Adrenal gland (tissue), 12 donors: ENCODE data around the gene A1BG. TPM values are rescaled to one million over a fixed set of nuclear protein-coding genes. Genes with fewer than 3 reads are reported as not detected.
"Not testable (repeated sequence)": the region's sequence is repeated elsewhere in the genome, so short reads cannot be mapped to it uniquely, and the experiment has no call there.

Experiments used
- DNase-seq, 7 donors: peaks; one replicate each; pipeline ENCODE4 v3.0.0-alpha.2; 2019 to 2020
- H3K27ac ChIP-seq, 5 donors: fragments of 200-600 bp; sonication (generic) in 4 of 5; 1 replicate in 3 of 5; 2 replicates in 2 of 5; pipeline versions ENCODE4 v1.5.1 to v1.8.0; 2016 to 2020; ENCODE audit warnings: mild to moderate bottlenecking in 1 of 5
- H3K27me3 ChIP-seq: fragments of 200-600 bp; 2 replicates; pipeline ENCODE4 v1.8.0; 2021
- H3K36me3 ChIP-seq, 2 donors: fragments of 200-600 bp; replicated peaks in 1 of 2; 1 replicate in 1 of 2; 2 replicates in 1 of 2; pipeline versions ENCODE4 v1.5.1 to v1.8.0; 2018 to 2022
- H3K4me1 ChIP-seq, 2 donors: fragments of 200-600 bp; replicated peaks in 1 of 2; 1 replicate in 1 of 2; 2 replicates in 1 of 2; pipeline versions ENCODE4 v1.5.1 to v1.8.0; 2018 to 2021
- H3K4me3 ChIP-seq, 4 donors: fragments of 200-600 bp; sonication (generic) in 3 of 4; one replicate each; pipeline ENCODE4 v1.5.1; 2016 to 2018
- H3K9me3 ChIP-seq, 3 donors: fragments of 200-600 bp; sonication (generic) in 1 of 3; replicated peaks in 1 of 3; 1 replicate in 2 of 3; 2 replicates in 1 of 3; pipeline versions ENCODE4 v1.5.1 to v1.8.0; 2016 to 2021
- POLR2A ChIP-seq, 2 donors: fragments of 450-650 bp; IDR thresholded peaks; one replicate each; pipeline ENCODE4 v1.6.1; 2017; ENCODE audit warnings: antibody characterized with exemption in 2 of 2, mild to moderate bottlenecking in 2 of 2, moderate library complexity in 1 of 2
- WGBS, 4 donors: extraction: QIAGEN DNeasy Blood & Tissue Kit in 2 of 4; methylation state at CpG; one replicate each; pipeline versions ENCODE4 v1.1.5 to v1.1.7; 2013 to 2017; 5-methylcytosine and 5-hydroxymethylcytosine counted together
- intact Hi-C, 2 donors: fragments of 100-400 bp; cut with DNase I; formaldehyde crosslinking; loops; one replicate each; pipeline versions ENCODE4 v1.14.1 to v1.15.0; 2022 to 2023
- polyA plus RNA-seq, 3 donors: library from polyadenylated mRNA; stranded (reverse); fragments of 200-250 nt in 2 of 3; fragments of 350-450 nt in 1 of 3; fragmentation: Illumina TruSeq in 1 of 3; extraction: RNeasy Lipid Tissue Mini Kit (QIAGEN cat#74804) in 1 of 3; gene quantifications; one replicate each; pipeline ENCODE4 v1.2.3, GENCODE V29; 2013 to 2014
- total RNA-seq, 9 donors: library from RNA; depleted of rRNA in 4 of 9; stranded (reverse); fragments of >200 nt in 4 of 9; fragments of 120-200 nt in 1 of 9; fragmentation: NEBNext Ultra II Directional in 1 of 9; extraction: Animal tissue kit (Norgen Biotek cat#: 25700) in 1 of 9; gene quantifications; one replicate each; pipeline versions ENCODE4 v1.1.0 to v1.2.4, GENCODE V29; 2013 to 2023
- TF ChIP-seq, protein P1 (sequence below), 6 experiments: fragments of 450-650 bp in 4 of 6; fragments of 200-600 bp in 2 of 6; sonication (generic) in 1 of 6; IDR thresholded peaks; 1 replicate in 5 of 6; 2 replicates in 1 of 6; pipeline versions ENCODE4 v1.5.1 to v1.8.0; 2016 to 2021; ENCODE audit warnings: antibody characterized with exemption in 6 of 6, mild to moderate bottlenecking in 2 of 6, moderate library complexity in 1 of 6
- donor health status: healthy with polysubstance abuse.
- donor health status: Bipolar disorder and iron deficiency.
- donor health status: DM: yes; HTN: yes; CAD: no.
- donor health status: DM: no; HTN: no; CAD: no.
- donor health status: DM: no; HTN: no; CAD: no.
- donor health status: DM: yes; HTN: yes; CAD: no.

A1BG gene
- total and polyA plus RNA-seq, 12 donors: 0.39 to 41.3 (median 6.6) TPM; not detected in 1

DNA sequence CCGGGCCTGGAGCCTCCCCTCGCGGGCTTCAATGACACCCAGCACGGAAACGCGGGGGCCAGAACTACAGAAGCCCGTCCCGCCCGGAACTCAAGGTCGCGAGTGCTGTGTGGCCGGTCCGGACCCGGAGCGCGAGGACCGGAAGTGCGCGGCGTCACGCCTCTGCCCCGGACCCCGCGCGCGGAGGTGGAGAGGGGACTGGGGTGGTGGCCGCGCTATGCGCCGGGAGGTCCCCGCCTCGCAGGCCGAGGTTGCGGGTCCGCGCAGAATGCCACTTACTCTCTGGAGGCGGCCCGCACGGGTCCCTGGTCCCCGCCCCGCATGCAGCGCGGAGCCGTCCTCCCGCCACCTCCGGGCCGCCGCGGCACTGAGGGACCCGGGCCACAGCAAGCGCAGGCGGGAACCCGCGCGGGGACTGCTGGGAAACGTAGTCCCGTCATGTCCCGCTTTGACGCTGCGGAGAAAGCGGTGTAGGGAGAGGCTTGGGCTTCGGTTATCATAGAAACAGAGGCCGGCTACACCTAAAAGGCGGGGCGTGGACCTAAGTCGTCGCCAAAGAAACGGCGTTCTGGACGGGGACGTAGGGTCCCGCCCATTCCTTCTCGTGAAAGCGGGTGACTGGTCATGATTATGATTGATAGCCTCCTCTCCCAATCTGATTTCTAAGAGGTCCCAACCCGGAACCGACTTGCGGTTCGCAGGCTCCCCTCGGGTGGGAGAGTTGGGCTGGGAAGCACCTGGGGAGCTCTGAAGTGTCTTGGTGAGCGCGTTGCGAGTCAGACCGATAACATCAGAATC is 27.6 kb upstream of the A1BG start, which contains the start of gene ZNF837:
ZNF837 (minus strand) TSS at position 369 of the 798 bp plus-strand sequence. CDS start 11,698 bp downstream, outside the sequence.
- peak; percentile 84 to 88 for TF ChIP-seq POLR2A (IDR thresholded peaks at IDR 0.05)
- TF ChIP-seq, protein P1, sequence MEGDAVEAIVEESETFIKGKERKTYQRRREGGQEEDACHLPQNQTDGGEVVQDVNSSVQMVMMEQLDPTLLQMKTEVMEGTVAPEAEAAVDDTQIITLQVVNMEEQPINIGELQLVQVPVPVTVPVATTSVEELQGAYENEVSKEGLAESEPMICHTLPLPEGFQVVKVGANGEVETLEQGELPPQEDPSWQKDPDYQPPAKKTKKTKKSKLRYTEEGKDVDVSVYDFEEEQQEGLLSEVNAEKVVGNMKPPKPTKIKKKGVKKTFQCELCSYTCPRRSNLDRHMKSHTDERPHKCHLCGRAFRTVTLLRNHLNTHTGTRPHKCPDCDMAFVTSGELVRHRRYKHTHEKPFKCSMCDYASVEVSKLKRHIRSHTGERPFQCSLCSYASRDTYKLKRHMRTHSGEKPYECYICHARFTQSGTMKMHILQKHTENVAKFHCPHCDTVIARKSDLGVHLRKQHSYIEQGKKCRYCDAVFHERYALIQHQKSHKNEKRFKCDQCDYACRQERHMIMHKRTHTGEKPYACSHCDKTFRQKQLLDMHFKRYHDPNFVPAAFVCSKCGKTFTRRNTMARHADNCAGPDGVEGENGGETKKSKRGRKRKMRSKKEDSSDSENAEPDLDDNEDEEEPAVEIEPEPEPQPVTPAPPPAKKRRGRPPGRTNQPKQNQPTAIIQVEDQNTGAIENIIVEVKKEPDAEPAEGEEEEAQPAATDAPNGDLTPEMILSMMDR (IDR thresholded peaks at IDR 0.05): peak in 1 of 6 experiments; percentile 27
- Histone ChIP-seq H3K4me3 (peak within 1 kb of the TSS; percentile 52 to 87 (median 82)), H3K27ac (peak within 1 kb of the TSS; percentile 84 to 98 (median 86)), H3K27me3 (no peaks in the 10 kb centered on the region), H3K36me3 (no peaks in the 10 kb centered on the region), H3K4me1 (peaks cover 25 to 30% of the 10 kb centered on the region in 2 donors), H3K9me3 (no peaks in the 10 kb centered on the region)
- 0 to 1% (median 0%) methylated on average over 31 to 83 of the region's 83 CpGs for WGBS, 4 donors
- intact Hi-C loops: no loop called here
- DNase-seq: peak; percentile 99 to 100 (median 99)

DNA sequence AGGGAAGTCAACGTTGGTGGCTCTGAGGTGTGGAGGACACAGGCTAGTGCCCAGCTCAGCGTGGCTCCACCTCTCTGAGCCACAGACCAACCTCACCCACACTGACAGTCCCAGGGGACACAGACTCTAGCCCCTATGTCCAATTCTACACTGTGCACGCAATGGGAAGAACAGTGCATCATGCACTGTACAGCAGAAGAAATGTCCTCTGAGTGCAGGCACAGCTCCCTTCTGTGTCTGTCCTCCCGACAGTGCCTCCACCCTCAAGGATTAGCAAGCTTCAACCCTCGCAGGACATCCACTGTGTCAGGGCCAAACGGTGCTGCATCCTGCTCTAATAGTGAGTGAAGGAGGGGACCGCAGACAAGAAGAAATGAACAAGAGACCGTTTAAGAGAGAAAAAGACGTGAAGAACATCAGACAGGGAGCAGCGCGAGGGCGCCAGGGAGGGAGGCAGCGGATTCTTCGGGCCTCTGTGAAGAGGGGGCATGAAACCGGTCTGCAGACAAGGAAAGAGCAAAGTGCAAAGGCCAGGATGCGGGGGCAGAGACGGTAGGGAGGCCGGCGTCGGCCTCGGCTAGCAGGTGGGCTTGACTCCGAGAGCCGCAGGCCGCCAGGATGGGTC is 26.9 kb upstream of the A1BG start:
- Histone ChIP-seq H3K36me3 (no peaks in the 10 kb centered on the region), H3K4me3 (peak overlapping the region; percentile 52 to 87 (median 82)), H3K9me3 (no peaks in the 10 kb centered on the region), H3K4me1 (peaks cover 17 to 23% of the 10 kb centered on the region in 2 donors), H3K27ac (peak overlapping the region; percentile 84 to 98 (median 86)), H3K27me3 (no peaks in the 10 kb centered on the region)
- TF ChIP-seq POLR2A (IDR thresholded peaks at IDR 0.05): no peak
- TF ChIP-seq, protein P1 (IDR thresholded peaks at IDR 0.05): peak in 1 of 6 experiments; percentile 7
- WGBS, 4 donors: 3 to 6% (median 5%) methylated on average over 18 to 24 of the region's 24 CpGs
- no peak for DNase-seq
- intact Hi-C loops: no loop called here

DNA sequence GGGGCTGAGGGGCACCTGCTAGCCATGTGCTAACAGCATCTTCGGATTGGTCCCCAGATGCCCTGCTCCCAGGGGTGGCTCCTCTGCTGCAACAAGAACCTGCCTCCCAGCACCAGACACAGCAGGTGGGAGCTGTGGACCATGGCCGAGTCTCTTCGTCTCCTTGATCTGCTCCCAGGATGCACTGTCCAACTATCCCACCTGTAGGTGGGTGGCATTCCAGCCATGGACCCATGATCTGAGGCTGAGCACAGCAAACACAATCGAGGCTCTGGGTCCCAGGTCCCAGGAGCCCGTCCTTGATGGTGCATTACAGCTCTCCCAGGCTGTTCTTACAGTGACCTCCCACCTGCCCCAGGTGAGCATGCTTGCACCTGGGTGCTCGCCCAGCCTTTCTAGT is 26.0 kb upstream of the A1BG start:
- Histone ChIP-seq H3K36me3 (no peaks in the 10 kb centered on the region), H3K9me3 (no peaks in the 10 kb centered on the region), H3K27ac (no peak overlapping the region), H3K27me3 (no peaks in the 10 kb centered on the region), H3K4me1 (peaks cover 15 to 20% of the 10 kb centered on the region in 2 donors), H3K4me3 (no peak overlapping the region)
- peak in 1 of 7 donors; percentile 18 for DNase-seq
- intact Hi-C loops: no loop called here
- TF ChIP-seq POLR2A (IDR thresholded peaks at IDR 0.05): no peak
- TF ChIP-seq, protein P1 (IDR thresholded peaks at IDR 0.05): no peak
- WGBS, 4 donors: 73 to 95% (median 93%) methylated on average over 3 to 6 of the region's 6 CpGs

DNA sequence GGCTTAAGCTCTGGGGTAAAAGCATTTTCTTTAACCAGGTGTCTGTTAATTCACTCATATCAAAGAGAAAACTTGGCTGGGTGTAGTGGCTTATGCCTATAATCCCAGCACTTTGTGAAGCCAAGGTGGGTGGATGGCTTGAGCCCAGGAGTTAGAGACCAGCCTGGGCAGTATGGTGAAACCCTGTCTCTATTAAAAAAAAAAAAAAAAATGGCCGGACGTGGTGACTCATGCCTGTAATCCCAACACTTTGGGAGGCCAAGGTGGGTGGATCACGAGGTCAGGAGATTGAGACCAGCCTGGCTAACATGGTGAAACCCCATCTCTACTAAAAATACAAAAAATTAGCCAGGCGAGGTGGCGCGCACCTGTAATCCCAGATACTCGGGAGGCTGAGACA is 23.4 kb upstream of the A1BG start:
- 71 to 92% (median 80%) methylated on average over 7 of the region's 7 CpGs for WGBS, 4 donors

More for the DNA sequence above, 23.4 kb upstream of the A1BG start:
- peaks cover 10 to 15% of the 10 kb centered on the region in 2 donors for H3K4me1 ChIP-seq
- H3K27me3 ChIP-seq, intact Hi-C loops, H3K27ac ChIP-seq, H3K36me3 ChIP-seq, H3K9me3 ChIP-seq, H3K4me3 ChIP-seq, DNase-seq: not testable (repeated sequence)
